Activated CD4-positive, alpha-beta memory T cell treated with anti-CD3 and anti-CD28 coated beads, Interleukin-2, amount 10 ng/mL, durations not matched to agents 7 days and 5 days (primary cell): Measurements from ENCODE around the gene BEND6. TPM values are rescaled to one million over a fixed set of nuclear protein-coding genes. Genes with fewer than 3 reads are reported as not detected.
"Not testable (repeated sequence)": the region's sequence is repeated elsewhere in the genome, so short reads cannot be mapped to it uniquely, and the experiment has no call there.

ENCODE experiments used
- CTCF ChIA-PET: fragments of 350-600 bp; sonication (Branson Sonifier 250); formaldehyde crosslinking; loops from one replicate; lab custom pipeline; 2021; ENCODE audit warnings: antibody characterized with exemption, inconsistent platforms; lab: Charles Lee
- POLR2A ChIA-PET: fragments of 350-600 bp; sonication (Branson Sonifier 250); formaldehyde crosslinking; loops from one replicate; lab custom pipeline; 2021; ENCODE audit warnings: antibody characterized with exemption; lab: Charles Lee
- DNase-seq: peaks from one replicate; pipeline ENCODE4 v3.0.0-alpha.2; 2020
- H3K27ac Mint-ChIP-seq: one replicate; pipeline ENCODE4 v1.8.0; 2021; ENCODE audit warnings: mild to moderate bottlenecking, mixed read lengths
- H3K27me3 Mint-ChIP-seq: one replicate; pipeline ENCODE4 v1.8.0; 2021; ENCODE audit warnings: mixed read lengths
- H3K36me3 Mint-ChIP-seq: one replicate; pipeline ENCODE4 v1.8.0; 2021; ENCODE audit warnings: low read depth, mixed read lengths
- H3K4me1 Mint-ChIP-seq: one replicate; pipeline ENCODE4 v1.8.0; 2021; ENCODE audit warnings: mixed read lengths
- H3K4me3 Mint-ChIP-seq: one replicate; pipeline ENCODE4 v1.8.0; 2021; ENCODE audit warnings: mild to moderate bottlenecking, mixed read lengths
- H3K9me3 Mint-ChIP-seq: one replicate; pipeline ENCODE4 v1.8.0; 2021; ENCODE audit warnings: mixed read lengths
- total RNA-seq, 2 experiments: library from RNA; stranded (reverse); gene quantifications; one replicate each; pipeline ENCODE4 v1.2.3, GENCODE V29; 2021

BEND6 gene
- total RNA-seq, 2 experiments from 2014 or later: not detected

- H3K9me3 Mint-ChIP-seq, CTCF ChIA-PET, H3K4me3 Mint-ChIP-seq, POLR2A ChIA-PET, DNase-seq, H3K4me1 Mint-ChIP-seq, H3K27ac Mint-ChIP-seq, H3K36me3 Mint-ChIP-seq: not testable (repeated sequence)
- peaks cover 17% of the 10 kb centered on the region for H3K27me3 Mint-ChIP-seq
Measured at GRCh38 chr6:56999748-57000147, 44.8 kb downstream of the BEND6 start.

GRCh38 chr6:57002197-57002596 is 47.3 kb downstream of the BEND6 start:
- POLR2A ChIA-PET: no interaction called here
- CTCF ChIA-PET: no interaction called here
- Mint-ChIP-seq H3K27ac (no peak overlapping the region), H3K4me3 (no peak overlapping the region), H3K27me3 (peaks cover 10% of the 10 kb centered on the region), H3K4me1 (no peaks in the 10 kb centered on the region), H3K36me3 (no peaks in the 10 kb centered on the region), H3K9me3 (no peaks in the 10 kb centered on the region)
- no peak for DNase-seq

- H3K4me1 Mint-ChIP-seq: no peaks in the 10 kb centered on the region
- peaks cover 16% of the 10 kb centered on the region for H3K27me3 Mint-ChIP-seq
- ChIA-PET POLR2A (no interaction called here), CTCF (interaction anchor here (0.9 kb wide), 1 partner anchor 17 kb away, joined by 4 read pairs; no protein-coding TSS in a partner anchor)
- no peak overlapping the region for H3K27ac Mint-ChIP-seq
- H3K9me3 Mint-ChIP-seq: no peaks in the 10 kb centered on the region
- no peaks in the 10 kb centered on the region for H3K36me3 Mint-ChIP-seq
- DNase-seq: no peak
- H3K4me3 Mint-ChIP-seq: no peak overlapping the region
Measured at GRCh38 chr6:57004292-57004691, 49.4 kb downstream of the BEND6 start.

GRCh38 chr6:57006101-57006500 is 51.2 kb downstream of the BEND6 start:
- Mint-ChIP-seq H3K36me3 (no peaks in the 10 kb centered on the region), H3K27me3 (peaks cover 22% of the 10 kb centered on the region), H3K9me3 (no peaks in the 10 kb centered on the region), H3K27ac (no peak overlapping the region), H3K4me3 (no peak overlapping the region), H3K4me1 (no peaks in the 10 kb centered on the region)
- DNase-seq: no peak
- ChIA-PET CTCF (no interaction called here), POLR2A (no interaction called here)

GRCh38 chr6:57008069-57008468 is 53.2 kb downstream of the BEND6 start:
- H3K9me3 Mint-ChIP-seq: not testable (repeated sequence)

GRCh38 chr6:57013521-57013926 is 58.6 kb downstream of the BEND6 start:
- H3K9me3 Mint-ChIP-seq: no peaks in the 10 kb centered on the region
- H3K4me1 Mint-ChIP-seq: no peaks in the 10 kb centered on the region
- H3K27ac Mint-ChIP-seq: no peak overlapping the region
- POLR2A ChIA-PET: no interaction called here
- no peak overlapping the region for H3K4me3 Mint-ChIP-seq
- no peak for DNase-seq
- no peaks in the 10 kb centered on the region for H3K36me3 Mint-ChIP-seq
- CTCF ChIA-PET: interaction anchor here (1.0 to 1.1 kb wide), 2 partner anchors 17 to 303 kb away, joined by 3 read pairs; no protein-coding TSS in a partner anchor
- peaks cover 28% of the 10 kb centered on the region for H3K27me3 Mint-ChIP-seq

More at GRCh38 chr6:57008069-57008468, 53.2 kb downstream of the BEND6 start:
- H3K4me1 Mint-ChIP-seq, DNase-seq, POLR2A ChIA-PET, H3K36me3 Mint-ChIP-seq, H3K4me3 Mint-ChIP-seq, H3K27ac Mint-ChIP-seq: not testable (repeated sequence)
- CTCF ChIA-PET: interaction anchor here (2.1 kb wide), 1 partner anchor 105 kb away, joined by 5 read pairs; no protein-coding TSS in a partner anchor
- peaks cover 15% of the 10 kb centered on the region for H3K27me3 Mint-ChIP-seq

GRCh38 chr6:57017069-57017468 is 62.2 kb downstream of the BEND6 start:
- H3K27ac Mint-ChIP-seq: no peak overlapping the region
- no peak overlapping the region for H3K4me3 Mint-ChIP-seq
- peaks cover 22% of the 10 kb centered on the region for H3K27me3 Mint-ChIP-seq
- no peaks in the 10 kb centered on the region for H3K9me3 Mint-ChIP-seq
- CTCF ChIA-PET: interaction anchor here (1.5 to 4.9 kb wide), 2 partner anchors 113 to 300 kb away, joined by 5 to 36 read pairs; partner anchors contain the start of gene PRIM2
- H3K36me3 Mint-ChIP-seq: no peaks in the 10 kb centered on the region
- POLR2A ChIA-PET: no interaction called here
- no peaks in the 10 kb centered on the region for H3K4me1 Mint-ChIP-seq
- no peak for DNase-seq

- CTCF ChIA-PET: interaction anchor here (1.4 to 4.9 kb wide), 3 partner anchors 55 to 299 kb away, joined by 3 to 36 read pairs (median 5); partner anchors contain the start of gene PRIM2
- no peak for DNase-seq
- H3K9me3 Mint-ChIP-seq: no peaks in the 10 kb centered on the region
- no peak overlapping the region for H3K27ac Mint-ChIP-seq
- POLR2A ChIA-PET: no interaction called here
- H3K4me3 Mint-ChIP-seq: no peak overlapping the region
- peaks cover 22% of the 10 kb centered on the region for H3K27me3 Mint-ChIP-seq
- H3K36me3 Mint-ChIP-seq: no peaks in the 10 kb centered on the region
- no peaks in the 10 kb centered on the region for H3K4me1 Mint-ChIP-seq
Measured at GRCh38 chr6:57017841-57018240, 62.9 kb downstream of the BEND6 start.

- DNase-seq: no peak
- no peak overlapping the region for H3K27ac Mint-ChIP-seq
- ChIA-PET POLR2A (no interaction called here), CTCF (interaction anchor here (1.4 to 4.9 kb wide), 4 partner anchors 17 to 116 kb away, joined by 3 to 36 read pairs (median 6); no protein-coding TSS in a partner anchor)
- no peaks in the 10 kb centered on the region for H3K4me1 Mint-ChIP-seq
- H3K36me3 Mint-ChIP-seq: no peaks in the 10 kb centered on the region
- no peaks in the 10 kb centered on the region for H3K9me3 Mint-ChIP-seq
- peaks cover 18% of the 10 kb centered on the region for H3K27me3 Mint-ChIP-seq
- no peak overlapping the region for H3K4me3 Mint-ChIP-seq
Measured at GRCh38 chr6:57019434-57019833, 64.5 kb downstream of the BEND6 start.

- no peak overlapping the region for H3K4me3 Mint-ChIP-seq
Measured at GRCh38 chr6:57021086-57021720, 66.3 kb downstream of the BEND6 start.

GRCh38 chr6:57024321-57024720 is 69.4 kb downstream of the BEND6 start:
- H3K4me1 Mint-ChIP-seq: no peaks in the 10 kb centered on the region
- no peak overlapping the region for H3K4me3 Mint-ChIP-seq
- peaks cover 3% of the 10 kb centered on the region for H3K9me3 Mint-ChIP-seq
- ChIA-PET CTCF (interaction anchor here (1.7 kb wide), 1 partner anchor 292 kb away, joined by 3 read pairs; no protein-coding TSS in a partner anchor), POLR2A (no interaction called here)
- no peak for DNase-seq
- no peak overlapping the region for H3K27ac Mint-ChIP-seq
- H3K36me3 Mint-ChIP-seq: no peaks in the 10 kb centered on the region
- peaks cover 27% of the 10 kb centered on the region for H3K27me3 Mint-ChIP-seq

More at GRCh38 chr6:57021086-57021720, 66.3 kb downstream of the BEND6 start:
- Mint-ChIP-seq H3K36me3 (no peaks in the 10 kb centered on the region), H3K4me1 (no peaks in the 10 kb centered on the region), H3K27me3 (peaks cover 30% of the 10 kb centered on the region), H3K9me3 (peaks cover 3% of the 10 kb centered on the region), H3K27ac (no peak overlapping the region)
- no peak for DNase-seq
- CTCF ChIA-PET: interaction anchor here (0.8 to 4.9 kb wide), 8 partner anchors 10 to 292 kb away, joined by 3 to 36 read pairs (median 4); no protein-coding TSS in a partner anchor
- POLR2A ChIA-PET: no interaction called here

GRCh38 chr6:57024775-57025174 is 69.9 kb downstream of the BEND6 start:
- peaks cover 3% of the 10 kb centered on the region for H3K9me3 Mint-ChIP-seq
- ChIA-PET CTCF (no interaction called here), POLR2A (no interaction called here)
- H3K36me3 Mint-ChIP-seq: no peaks in the 10 kb centered on the region
- no peak for DNase-seq
- H3K27me3 Mint-ChIP-seq: peaks cover 26% of the 10 kb centered on the region
- H3K27ac Mint-ChIP-seq: no peak overlapping the region
- no peak overlapping the region for H3K4me3 Mint-ChIP-seq
- H3K4me1 Mint-ChIP-seq: no peaks in the 10 kb centered on the region

- H3K9me3 Mint-ChIP-seq: peaks cover 3% of the 10 kb centered on the region
- DNase-seq: no peak
- H3K36me3 Mint-ChIP-seq: no peaks in the 10 kb centered on the region
- H3K4me3 Mint-ChIP-seq: no peak overlapping the region
- peaks cover 26% of the 10 kb centered on the region for H3K27me3 Mint-ChIP-seq
- no peak overlapping the region for H3K27ac Mint-ChIP-seq
- no peaks in the 10 kb centered on the region for H3K4me1 Mint-ChIP-seq
- ChIA-PET POLR2A (no interaction called here), CTCF (no interaction called here)
Measured at GRCh38 chr6:57026001-57026400, 71.1 kb downstream of the BEND6 start.
